AG09309 (cell line): ENCODE data around the gene ZC3H7B.
"Not testable (repeated sequence)": the region's sequence is repeated elsewhere in the genome, so short reads cannot be mapped to it uniquely, and the experiment has no call there.

Source experiments
- DNase-seq: peaks from one replicate; pipeline ENCODE4 v3.0.0-alpha.2; 2010; ENCODE audit warnings: low read depth
- H3K4me3 ChIP-seq: 2 replicates; pipeline ENCODE4 v1.5.1; 2011; ENCODE audit warnings: mild to moderate bottlenecking, low read depth, low read length, moderate library complexity; ENCODE audit not compliant: control insufficient read depth
- TF ChIP-seq, protein P1 (sequence below): IDR thresholded peaks from 2 replicates; pipeline ENCODE4 v1.5.1; 2011; ENCODE audit warnings: mild to moderate bottlenecking, low read depth, low read length, inconsistent platforms; ENCODE audit not compliant: insufficient read depth, control insufficient read depth; ENCODE audit errors: missing control alignments

Gene ZC3H7B

DNA sequence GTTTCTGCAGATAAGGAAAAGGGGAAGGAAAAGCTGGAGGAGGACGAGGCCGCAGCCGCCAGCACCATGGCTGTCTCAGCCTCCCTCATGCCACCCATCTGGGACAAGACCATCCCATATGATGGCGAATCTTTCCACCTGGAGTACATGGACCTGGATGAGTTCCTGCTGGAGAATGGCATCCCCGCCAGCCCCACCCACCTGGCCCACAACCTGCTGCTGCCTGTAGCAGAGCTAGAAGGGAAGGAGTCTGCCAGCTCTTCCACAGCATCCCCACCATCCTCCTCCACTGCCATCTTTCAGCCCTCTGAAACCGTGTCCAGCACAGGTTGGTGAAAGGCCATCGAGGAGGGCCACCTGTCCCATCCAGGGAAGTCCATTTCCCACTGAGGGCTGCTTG is 86.0 kb downstream of the ZC3H7B start:
- no peak for DNase-seq
- TF ChIP-seq, protein P1, sequence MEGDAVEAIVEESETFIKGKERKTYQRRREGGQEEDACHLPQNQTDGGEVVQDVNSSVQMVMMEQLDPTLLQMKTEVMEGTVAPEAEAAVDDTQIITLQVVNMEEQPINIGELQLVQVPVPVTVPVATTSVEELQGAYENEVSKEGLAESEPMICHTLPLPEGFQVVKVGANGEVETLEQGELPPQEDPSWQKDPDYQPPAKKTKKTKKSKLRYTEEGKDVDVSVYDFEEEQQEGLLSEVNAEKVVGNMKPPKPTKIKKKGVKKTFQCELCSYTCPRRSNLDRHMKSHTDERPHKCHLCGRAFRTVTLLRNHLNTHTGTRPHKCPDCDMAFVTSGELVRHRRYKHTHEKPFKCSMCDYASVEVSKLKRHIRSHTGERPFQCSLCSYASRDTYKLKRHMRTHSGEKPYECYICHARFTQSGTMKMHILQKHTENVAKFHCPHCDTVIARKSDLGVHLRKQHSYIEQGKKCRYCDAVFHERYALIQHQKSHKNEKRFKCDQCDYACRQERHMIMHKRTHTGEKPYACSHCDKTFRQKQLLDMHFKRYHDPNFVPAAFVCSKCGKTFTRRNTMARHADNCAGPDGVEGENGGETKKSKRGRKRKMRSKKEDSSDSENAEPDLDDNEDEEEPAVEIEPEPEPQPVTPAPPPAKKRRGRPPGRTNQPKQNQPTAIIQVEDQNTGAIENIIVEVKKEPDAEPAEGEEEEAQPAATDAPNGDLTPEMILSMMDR = no peak
- no peak overlapping the region for H3K4me3 ChIP-seq

- TF ChIP-seq, protein P1 = no peak
- no peak for DNase-seq
- H3K4me3 ChIP-seq = no peak overlapping the region
Measured at GRCh38 chr22:41394012-41394356, 92.7 kb downstream of the ZC3H7B start.

GRCh38 chr22:41395531-41396240 is 94.4 kb downstream of the ZC3H7B start:
- DNase-seq = no peak
- no peak overlapping the region for H3K4me3 ChIP-seq
- TF ChIP-seq, protein P1 = no peak

- no peak for DNase-seq
- H3K4me3 ChIP-seq = no peak overlapping the region
- TF ChIP-seq, protein P1 = no peak
Measured at GRCh38 chr22:41397143-41397811, 96.0 kb downstream of the ZC3H7B start.

DNA sequence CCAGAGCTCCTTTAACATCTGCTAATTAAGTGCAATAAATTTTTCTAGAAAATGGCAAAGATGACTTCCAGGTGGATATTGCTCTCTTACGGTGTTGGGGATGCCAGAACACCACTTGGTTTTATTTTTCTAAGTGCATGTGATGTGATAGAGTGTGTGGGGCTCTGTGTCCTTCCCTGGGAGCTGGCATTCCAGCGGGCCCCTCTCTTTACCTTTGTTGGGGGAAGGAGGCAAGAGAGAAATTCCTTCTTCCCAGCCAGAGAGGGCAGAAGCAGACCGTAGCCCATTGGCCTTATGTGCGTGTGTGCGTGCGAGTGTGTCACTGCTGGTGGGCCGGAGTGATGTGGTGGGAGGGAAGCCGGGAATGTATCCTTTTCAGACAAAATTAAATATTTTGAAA is 97.6 kb downstream of the ZC3H7B start:
- no peak for DNase-seq
- H3K4me3 ChIP-seq = no peak overlapping the region
- TF ChIP-seq, protein P1 = no peak

- TF ChIP-seq, protein P1 = no peak
- no peak overlapping the region for H3K4me3 ChIP-seq
- DNase-seq = peak; percentile 88
Measured at GRCh38 chr22:41401781-41402648, 100.7 kb downstream of the ZC3H7B start.

DNA sequence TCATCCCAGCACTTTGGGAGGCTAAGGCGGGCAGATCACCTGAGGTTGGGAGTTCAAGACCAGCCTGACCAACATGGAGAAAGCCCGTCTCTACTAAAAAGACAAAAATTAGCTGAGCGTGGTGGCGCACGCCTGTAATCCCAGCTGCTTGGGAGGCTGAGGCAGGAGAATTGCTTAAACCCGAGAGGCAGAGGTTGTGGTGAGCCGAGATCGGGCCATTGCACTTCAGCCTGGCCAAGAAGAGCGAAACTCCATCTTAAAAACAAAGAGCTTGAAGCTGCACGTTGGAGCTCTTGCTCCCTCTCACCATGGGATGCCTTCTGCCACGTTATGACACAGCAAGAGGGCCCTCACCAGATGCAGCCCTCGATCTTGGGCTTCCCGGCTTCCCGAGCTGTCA is 101.5 kb downstream of the ZC3H7B start:
- not testable (repeated sequence) for DNase-seq, H3K4me3 ChIP-seq
